Gastrocnemius medialis (tissue), 4 donors: Measurements from ENCODE around the gene YTHDF1. TPM values are rescaled to one million over a fixed set of nuclear protein-coding genes. Genes with fewer than 3 reads are reported as not detected.

Experiments
- ATAC-seq, 2 donors: fragments of 150-250 bp; one replicate each; pipeline ENCODE4 v1.9.1; 2016
- DNase-seq, 2 donors: peaks; one replicate each; pipeline ENCODE4 v3.0.0-alpha.2; 2019
- H3K27ac ChIP-seq, 4 donors: fragments of 200-600 bp; sonication (generic); 1 replicate in 1 of 4; 2 replicates in 3 of 4; pipeline ENCODE4 v1.5.1; 2016 to 2018; ENCODE audit warnings: mild to moderate bottlenecking in 2 of 4, moderate library complexity in 1 of 4
- H3K27me3 ChIP-seq, 3 donors: fragments of 200-600 bp; sonication (generic) in 2 of 3; 1 replicate in 1 of 3; 2 replicates in 2 of 3; pipeline versions ENCODE4 v1.5.1 to v1.6.0; 2016 to 2019; ENCODE audit warnings: mild to moderate bottlenecking in 1 of 3, moderate library complexity in 1 of 3
- H3K36me3 ChIP-seq, 2 donors: fragments of 200-600 bp; sonication (generic) in 1 of 2; one replicate each; pipeline ENCODE4 v1.5.1; 2017 to 2018
- H3K4me1 ChIP-seq, 2 donors: fragments of 200-600 bp; sonication (generic) in 1 of 2; one replicate each; pipeline ENCODE4 v1.5.1; 2016 to 2017; ENCODE audit warnings: mild to moderate bottlenecking in 2 of 2
- H3K4me3 ChIP-seq, 4 donors: fragments of 200-600 bp; sonication (generic) in 3 of 4; 1 replicate in 1 of 4; 2 replicates in 3 of 4; pipeline ENCODE4 v1.5.1; 2016 to 2019; ENCODE audit warnings: mild to moderate bottlenecking in 2 of 4
- H3K9me3 ChIP-seq, 3 donors: fragments of 200-600 bp; sonication (generic) in 2 of 3; 1 replicate in 1 of 3; 2 replicates in 2 of 3; pipeline ENCODE4 v1.5.1; 2016 to 2019
- CTCF ChIP-seq, 5 experiments: fragments of 450-650 bp in 3 of 5; fragments of 200-600 bp in 2 of 5; sonication (generic) in 2 of 5; IDR thresholded peaks in 4 of 5; conservative IDR thresholded peaks in 1 of 5; 1 replicate in 4 of 5; 2 replicates in 1 of 5; pipeline ENCODE4 v1.5.1; 2016 to 2019; ENCODE audit warnings: antibody characterized with exemption in 5 of 5, mild to moderate bottlenecking in 3 of 5, moderate library complexity in 3 of 5
- POLR2A ChIP-seq, 2 donors: fragments of 450-650 bp; IDR thresholded peaks; one replicate each; pipeline ENCODE4 v1.6.1; 2017; ENCODE audit warnings: antibody characterized with exemption in 2 of 2, mild to moderate bottlenecking in 2 of 2, moderate library complexity in 2 of 2
- in situ Hi-C, 4 donors: fragments of 200-750 bp; cut with MboI; loops; one replicate each; pipeline versions ENCODE4 v1.15.0 to v1.8.0; 2017; ENCODE audit warnings: low sequenced_read_pairs in 4 of 4
- intact Hi-C: fragments of 100-400 bp; cut with DNase I; formaldehyde crosslinking; loops from one replicate; pipeline ENCODE4 v1.15.1; 2023; ENCODE audit warnings: low total_unique reads
- total RNA-seq, 4 donors: library from RNA; depleted of rRNA; stranded (reverse); fragments of >200 nt; gene quantifications; one replicate each; pipeline versions ENCODE4 v1.1.0 to v1.2.3, GENCODE V29; 2016

The YTHDF1 gene
- total RNA-seq, 4 donors from 2014 or later = 37.1 to 45.7 (median 40.4) TPM

- TF ChIP-seq POLR2A (IDR thresholded peaks at IDR 0.05) (no peak), CTCF (IDR thresholded peaks at IDR 0.05 in 4 of 5, conservative IDR thresholded peaks at IDR 0.05 in 1 of 5) (no peak)
- H3K4me3 ChIP-seq = no peak overlapping the region
- H3K4me1 ChIP-seq = no peaks in the 10 kb centered on the region
- DNase-seq = no peak
- H3K36me3 ChIP-seq = no peaks in the 10 kb centered on the region
- no peaks in the 10 kb centered on the region for H3K9me3 ChIP-seq
- intact Hi-C loops (no loop called here), in situ Hi-C loops (no loop called here)
- peaks cover 32 to 57% (median 41%) of the 10 kb centered on the region in 3 donors for H3K27me3 ChIP-seq
- ATAC-seq = no peak
- no peak overlapping the region for H3K27ac ChIP-seq
These were observed 38.9 kb upstream of the YTHDF1 start for GRCh38 chr20:63254606-63255384.

DNA sequence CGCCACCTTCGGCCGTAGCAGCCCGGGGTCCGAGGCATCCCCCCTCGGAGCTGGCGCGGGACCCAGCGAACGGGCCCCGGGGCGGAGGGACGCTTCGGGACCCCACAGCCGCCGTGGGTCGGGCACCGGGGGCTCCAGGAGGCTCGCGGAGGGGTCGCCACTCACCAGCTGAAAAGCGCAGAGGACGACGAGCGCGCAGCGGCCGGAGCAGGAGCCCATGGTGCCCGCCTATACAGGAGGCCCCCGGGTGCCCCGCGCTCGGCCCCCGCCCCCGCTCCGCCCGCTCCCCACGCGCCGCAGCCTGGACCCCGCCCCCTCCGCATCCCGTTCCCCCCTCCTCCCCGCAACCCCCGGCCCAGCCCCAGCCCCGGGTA is 38.3 kb upstream of the YTHDF1 start, which contains the start of gene NKAIN4:
Gene NKAIN4 (minus strand): TSS at position 232 of the 374 bp plus-strand sequence. CDS start 13 bp downstream, at position 219.
- intact Hi-C loops (no loop called here), in situ Hi-C loops (no loop called here)
- no peak within 1 kb of the TSS for H3K27ac ChIP-seq
- DNase-seq (no peak), ATAC-seq (no peak)
- H3K9me3 ChIP-seq = no peaks in the 10 kb centered on the region
- no peak for TF ChIP-seq CTCF (IDR thresholded peaks at IDR 0.05 in 4 of 5, conservative IDR thresholded peaks at IDR 0.05 in 1 of 5)
- TF ChIP-seq POLR2A (IDR thresholded peaks at IDR 0.05) = no peak
- no peaks in the 10 kb centered on the region for H3K36me3 ChIP-seq
- H3K27me3 ChIP-seq = peaks cover 32 to 53% (median 47%) of the 10 kb centered on the region in 3 donors
- peak within 1 kb of the TSS in 2 of 4 donors; percentile 21 to 27 for H3K4me3 ChIP-seq
- H3K4me1 ChIP-seq = no peaks in the 10 kb centered on the region

DNA sequence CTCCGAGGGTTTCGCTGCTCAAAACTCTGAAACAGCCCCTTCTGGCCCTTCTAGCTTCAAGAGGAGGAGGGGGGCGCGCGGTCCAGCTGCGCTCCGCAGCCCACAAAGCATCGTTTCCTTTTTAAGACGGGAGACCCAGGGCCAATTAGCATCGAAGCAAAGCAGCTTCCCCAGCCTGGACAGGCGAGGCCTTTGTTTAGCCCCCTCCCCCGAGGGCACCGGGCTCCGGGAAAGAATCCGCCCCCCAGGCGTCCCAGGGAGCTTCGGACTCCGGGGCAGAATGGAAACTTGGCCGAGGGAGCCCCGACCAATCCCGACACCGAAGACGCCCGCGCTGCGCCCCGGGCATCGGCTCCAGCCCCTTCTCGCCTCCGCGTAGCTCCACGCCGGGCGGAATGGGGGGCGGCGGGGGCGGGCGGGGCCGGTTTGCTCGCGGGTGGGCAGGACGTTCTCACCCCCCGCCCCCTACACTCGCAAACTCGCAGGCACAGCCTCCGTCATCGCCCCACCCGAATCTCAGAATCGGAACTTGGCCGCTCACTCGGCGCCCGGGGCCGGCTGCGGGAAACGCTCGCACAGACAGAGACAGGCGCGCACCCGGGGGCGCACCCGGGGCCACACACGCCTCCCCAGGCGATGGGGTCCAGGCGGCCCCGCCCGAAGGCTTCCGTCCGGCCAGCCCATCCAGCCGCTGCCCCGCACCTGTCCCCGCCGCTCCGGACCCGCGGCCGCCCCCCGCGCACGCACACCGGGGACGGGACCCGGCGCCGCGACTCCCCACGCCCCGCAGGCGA is 37.7 kb upstream of the YTHDF1 start:
- no peaks in the 10 kb centered on the region for H3K36me3 ChIP-seq
- H3K4me1 ChIP-seq = no peaks in the 10 kb centered on the region
- peaks cover 37 to 56% (median 53%) of the 10 kb centered on the region in 3 donors for H3K27me3 ChIP-seq
- no peaks in the 10 kb centered on the region for H3K9me3 ChIP-seq
- no peak for TF ChIP-seq POLR2A (IDR thresholded peaks at IDR 0.05)
- no peak for TF ChIP-seq CTCF (IDR thresholded peaks at IDR 0.05 in 4 of 5, conservative IDR thresholded peaks at IDR 0.05 in 1 of 5)
- in situ Hi-C loops = no loop called here
- DNase-seq = no peak
- ATAC-seq = no peak
- peak overlapping the region in 2 of 4 donors; percentile 21 to 27 for H3K4me3 ChIP-seq
- H3K27ac ChIP-seq = no peak overlapping the region
- intact Hi-C loops = no loop called here

GRCh38 chr20:63253065-63253437 is 37.1 kb upstream of the YTHDF1 start:
- Histone ChIP-seq H3K27ac (no peak overlapping the region), H3K36me3 (no peaks in the 10 kb centered on the region), H3K4me3 (peak overlapping the region in 1 of 4 donors; percentile 27), H3K9me3 (no peaks in the 10 kb centered on the region), H3K27me3 (peaks cover 42 to 54% (median 52%) of the 10 kb centered on the region in 3 donors), H3K4me1 (no peaks in the 10 kb centered on the region)
- DNase-seq (no peak), ATAC-seq (no peak)
- in situ Hi-C loops (no loop called here), intact Hi-C loops (no loop called here)
- TF ChIP-seq POLR2A (IDR thresholded peaks at IDR 0.05) = no peak
- TF ChIP-seq CTCF (IDR thresholded peaks at IDR 0.05 in 4 of 5, conservative IDR thresholded peaks at IDR 0.05 in 1 of 5) = no peak
